Psoas muscle (tissue), 8 donors: ENCODE measurements around the gene AFAP1. TPM values are rescaled to one million over a fixed set of nuclear protein-coding genes. Genes with fewer than 3 reads are reported as not detected.

Experiments used
- ATAC-seq, 4 donors: fragments of 200-7000 bp; cut with Tn5 transposase; one replicate each; pipeline ENCODE4 v1.9.1; 2020; ENCODE audit warnings: moderate library complexity in 3 of 4, mild to moderate bottlenecking in 2 of 4
- DNase-seq, 2 donors: peaks; one replicate each; pipeline ENCODE4 v3.0.0-alpha.2; 2020
- H3K27ac ChIP-seq: fragments of 200-600 bp; one replicate; pipeline ENCODE4 v1.8.0; 2022
- H3K27me3 ChIP-seq, 3 donors: fragments of 200-600 bp in 1 of 3; one replicate each; pipeline versions ENCODE4 v1.6.1 to v1.8.0; 2013 to 2022; ENCODE audit warnings: low read length in 2 of 3, mild to moderate bottlenecking in 2 of 3, moderate library complexity in 1 of 3; ENCODE audit not compliant: insufficient read depth in 3 of 3
- H3K36me3 ChIP-seq, 2 donors: fragments of 200-600 bp in 1 of 2; one replicate each; pipeline versions ENCODE4 v1.6.1 to v1.8.0; 2013 to 2022; ENCODE audit warnings: low read depth in 1 of 2, mild to moderate bottlenecking in 1 of 2, moderate library complexity in 1 of 2; ENCODE audit not compliant: insufficient read depth in 1 of 2
- H3K4me1 ChIP-seq: fragments of 200-600 bp; one replicate; pipeline ENCODE4 v1.8.0; 2022
- H3K4me3 ChIP-seq: fragments of 200-600 bp; one replicate; pipeline ENCODE4 v1.8.0; 2022; ENCODE audit warnings: mild to moderate bottlenecking
- H3K9me3 ChIP-seq: fragments of 200-600 bp; one replicate; pipeline ENCODE4 v1.8.0; 2022
- CTCF ChIP-seq: fragments of 200-600 bp; IDR thresholded peaks from one replicate; pipeline ENCODE4 v1.8.0; 2022; ENCODE audit warnings: antibody characterized with exemption
- WGBS, 3 donors: extraction: QIAGEN DNeasy Blood & Tissue Kit; methylation state at CpG; one replicate each; pipeline versions ENCODE4 v1.1.6 to v1.1.7; 2013; 5-methylcytosine and 5-hydroxymethylcytosine counted together
- intact Hi-C, 2 donors: fragments of 100-400 bp; cut with DNase I; formaldehyde crosslinking; loops; one replicate each; pipeline versions ENCODE4 v1.11.0 to v1.14.2; 2022
- polyA plus RNA-seq, 3 donors: library from polyadenylated mRNA; stranded (reverse); fragments of 200-250 nt; gene quantifications; one replicate each; pipeline ENCODE4 v1.2.3, GENCODE V29; 2013
- total RNA-seq, 4 donors: library from RNA; stranded (reverse); fragmentation: NEBNext Ultra II Directional in 2 of 4; extraction: Animal tissue kit (Norgen Biotek cat#: 25700) in 2 of 4; gene quantifications; one replicate each; pipeline versions ENCODE4 v1.2.1 to v1.2.4, GENCODE V29; 2021 to 2023
- donor health status: healthy with polysubstance abuse.
- donor health status: DM: no; HTN: no; CAD: no; lungs with moderate emphysema.
- donor health status: Bipolar disorder and iron deficiency.
- donor health status: healthy.
- donor health status: DM: yes; HTN: yes; CAD: no.
- donor health status: DM: no; HTN: no; CAD: no.
- donor health status: DM: no; HTN: no; CAD: no.
- donor health status: DM: yes; HTN: yes; CAD: no.

Gene AFAP1
- total and polyA plus RNA-seq, 7 donors, result 1.3 to 11.4 (median 2.6) TPM

- peaks cover 0 to 75% of the 10 kb centered on the region in 2 donors for H3K36me3 ChIP-seq
- DNase-seq, result peak in 1 of 2 donors; percentile 53
- intact Hi-C loops, result no loop called here
- peaks cover 32% of the 10 kb centered on the region for H3K4me1 ChIP-seq
- H3K27ac ChIP-seq, result no peak overlapping the region
- WGBS, 3 donors, result 91 to 94% (median 91%) methylated on average over 13 of the region's 13 CpGs
- no peak overlapping the region for H3K4me3 ChIP-seq
- peak in 2 of 4 donors; percentile 2 to 9 for ATAC-seq
- no peaks in the 10 kb centered on the region for H3K9me3 ChIP-seq
- no peaks in the 10 kb centered on the region for H3K27me3 ChIP-seq
- no peak for TF ChIP-seq CTCF
Measured at GRCh38 chr4:7971881-7972500, 32.3 kb upstream of the AFAP1 start.

GRCh38 chr4:7971159-7971631 lies 31.5 kb upstream of the AFAP1 start:
- DNase-seq, result no peak
- TF ChIP-seq CTCF, result no peak
- H3K27me3 ChIP-seq, result no peaks in the 10 kb centered on the region
- peak in 2 of 4 donors; percentile 1 to 2 for ATAC-seq
- H3K4me3 ChIP-seq, result no peak overlapping the region
- peaks cover 37% of the 10 kb centered on the region for H3K4me1 ChIP-seq
- 58 to 87% (median 80%) methylated on average over 2 of the region's 2 CpGs for WGBS, 3 donors
- no peaks in the 10 kb centered on the region for H3K9me3 ChIP-seq
- H3K36me3 ChIP-seq, result peaks cover 0 to 79% of the 10 kb centered on the region in 2 donors
- H3K27ac ChIP-seq, result no peak overlapping the region
- intact Hi-C loops, result no loop called here

GRCh38 chr4:7970361-7970946 lies 30.8 kb upstream of the AFAP1 start:
- Histone ChIP-seq H3K27ac (peak overlapping the region; percentile 49), H3K36me3 (peaks cover 0 to 71% of the 10 kb centered on the region in 2 donors), H3K4me3 (no peak overlapping the region), H3K9me3 (no peaks in the 10 kb centered on the region), H3K27me3 (no peaks in the 10 kb centered on the region), H3K4me1 (peaks cover 44% of the 10 kb centered on the region)
- intact Hi-C loops, result no loop called here
- ATAC-seq, result no peak
- no peak for TF ChIP-seq CTCF
- DNase-seq, result no peak
- 77 to 79% (median 78%) methylated on average over 13 of the region's 13 CpGs for WGBS, 3 donors

GRCh38 chr4:7968262-7968896 lies 28.7 kb upstream of the AFAP1 start:
- H3K4me1 ChIP-seq, result peaks cover 44% of the 10 kb centered on the region
- peaks cover 0 to 57% of the 10 kb centered on the region in 2 donors for H3K36me3 ChIP-seq
- ATAC-seq, result no peak
- peak overlapping the region; percentile 62 for H3K27ac ChIP-seq
- no peak overlapping the region for H3K4me3 ChIP-seq
- intact Hi-C loops, result no loop called here
- 69 to 75% (median 72%) methylated on average over 16 of the region's 16 CpGs for WGBS, 3 donors
- H3K27me3 ChIP-seq, result no peaks in the 10 kb centered on the region
- TF ChIP-seq CTCF, result no peak
- peak in 1 of 2 donors; percentile 38 for DNase-seq
- no peaks in the 10 kb centered on the region for H3K9me3 ChIP-seq
